ENCODE results near the gene RHOJ. TPM values are rescaled to one million over a fixed set of nuclear protein-coding genes. Genes with fewer than 3 reads are reported as not detected.

The RHOJ gene
- total and polyA plus RNA-seq, 2 of the 8 experiments (the other 6 are each of a cell fraction or from before 2014, with no cell fraction given) = 0.11 TPM; not detected in 1

DNA sequence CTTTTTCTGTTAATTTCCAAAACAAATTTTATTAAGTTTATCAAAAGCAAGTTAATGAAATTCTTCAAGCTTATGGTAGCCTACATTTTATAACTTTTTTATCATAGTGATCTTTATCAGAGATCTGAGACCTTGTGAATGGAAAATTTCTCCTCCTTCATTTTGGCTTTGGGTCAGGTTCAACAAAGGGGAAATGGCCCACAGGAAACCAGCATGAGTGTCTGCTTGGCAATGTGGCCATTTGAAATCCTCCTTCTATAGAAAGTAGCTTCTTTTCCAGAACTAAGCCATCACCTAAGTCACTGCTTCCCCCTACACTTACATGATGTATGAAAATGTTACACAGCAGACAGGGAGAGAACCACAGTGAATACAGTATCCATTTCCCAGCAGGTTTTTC is 1.6 kb downstream of the RHOJ start:
- no peak for FAIRE-seq
- H3K4me2 ChIP-seq (ENCODE audit: insufficient read depth in 1 of 2, low read depth in 2 of 2, low read length in 2 of 2) = no peak overlapping the region
- DNase-seq (ENCODE audit: low read depth in 1 of 2, low spot score in 2 of 2) = no peak

More for the DNA sequence above, 1.6 kb downstream of the RHOJ start:
- Histone ChIP-seq H2AFZ (ENCODE audit: low read length) (0 out of 2 replicates have a peak overlapping the region, but pooled peaks have one; percentile 14), H2BK12ac (ENCODE audit: low read depth, low read length) (no peak overlapping the region), H3K36me3 (ENCODE audit: control insufficient read depth in 2 of 4, insufficient read depth in 4 of 4, low read length in 3 of 4) (no peaks in the 10 kb centered on the region), H3K18ac (ENCODE audit: extremely low read depth, low read length) (no peak overlapping the region), H3K27me3 (replicated peaks in 1 of 4; ENCODE audit: control insufficient read depth in 3 of 4, extremely low read depth in 1 of 4, insufficient read depth in 3 of 4, low read length in 3 of 4) (no peaks in the 10 kb centered on the region), H2BK20ac (ENCODE audit: low read length) (no peak overlapping the region), H3K4ac (replicated peaks; ENCODE audit: insufficient read length, low read depth, low read length) (no peak overlapping the region), H4K91ac (replicated peaks; ENCODE audit: insufficient read length, low read length) (no peak overlapping the region), H4K20me1 (replicated peaks in 1 of 2; ENCODE audit: control insufficient read depth in 1 of 2, insufficient read depth in 2 of 2, low read length in 2 of 2) (no peaks in the 10 kb centered on the region), H3K14ac (ENCODE audit: insufficient read length) (no peak overlapping the region), H2BK15ac (ENCODE audit: low read length) (no peak overlapping the region), H2BK120ac (replicated peaks; ENCODE audit: low read depth, low read length) (no peak overlapping the region), H3K4me3 (ENCODE audit: extremely low read depth in 1 of 4, insufficient read depth in 2 of 4, low read depth in 3 of 4, low read length in 4 of 4) (no peak overlapping the region), H3K9ac (replicated peaks in 1 of 4; ENCODE audit: extremely low read depth in 1 of 4, low read depth in 3 of 4, low read length in 3 of 4) (no peak overlapping the region), H4K8ac (ENCODE audit: extremely low read depth, insufficient read depth, low read length) (no peak overlapping the region), H3K9me3 (ENCODE audit: insufficient read depth in 2 of 2, low read depth in 1 of 2, low read length in 1 of 2) (no peaks in the 10 kb centered on the region), H3K4me1 (replicated peaks in 1 of 4; ENCODE audit: control insufficient read depth in 3 of 4, insufficient read depth in 4 of 4, low read length in 3 of 4) (peaks cover 2 to 11% (median 7%) of the 10 kb centered on the region in 4 experiments; a peak in 6 of 7 replicates), H3K23ac (ENCODE audit: insufficient read length) (no peak overlapping the region), H3K79me1 (ENCODE audit: low read depth, low read length) (no peaks in the 10 kb centered on the region), H3K27ac (ENCODE audit: low read depth, low read length) (no peak overlapping the region), H3K23me2 (ENCODE audit: low read depth, low read length) (no peaks in the 10 kb centered on the region; the same call in 1 of the 2 replicates), H2BK5ac (ENCODE audit: low read depth, low read length) (no peak overlapping the region), H2AK5ac (ENCODE audit: low read depth, low read length) (no peak overlapping the region), H3K56ac (replicated peaks; ENCODE audit: insufficient read length, low read depth, low read length) (no peak overlapping the region), H3K79me2 (ENCODE audit: control insufficient read depth in 1 of 2, insufficient read depth in 2 of 2, low read length in 2 of 2) (no peaks in the 10 kb centered on the region), H4K5ac (ENCODE audit: insufficient read length, low read depth, low read length) (no peak overlapping the region)
- CTCF ChIA-PET (ENCODE audit: partially characterized antibody) = interaction anchor here (0.9 kb wide), 1 partner anchor 28 kb away, joined by 3 read pairs; no protein-coding TSS in a partner anchor
- POLR2A ChIA-PET (ENCODE audit: partially characterized antibody) = no interaction called here
- TF ChIP-seq CREB1 (IDR thresholded peaks at IDR 0.05) (no peak), SRF (IDR thresholded peaks at IDR 0.05; ENCODE audit: low read depth, low read length) (no peak), RFX5 (IDR thresholded peaks at IDR 0.05; ENCODE audit: borderline replicate concordance, low read depth, low read length) (no peak)

All from H1 (cell line).